HepG2 (cell line): ENCODE measurements around the gene ABCG4. TPM values are rescaled to one million over a fixed set of nuclear protein-coding genes. Genes with fewer than 3 reads are reported as not detected.

Experiments
- ASH2L ChIP-seq: fragments of 300-600, 200-600 bp; sonication (generic); IDR thresholded peaks from 2 replicates; pipeline ENCODE4 v1.7.0; 2017; ENCODE audit warnings: low read depth, mild to moderate bottlenecking, moderate library complexity, mixed read lengths, low read length; ENCODE audit not compliant: insufficient read length
- ATF7-NPFF ChIP-seq: sonication (generic); formaldehyde crosslinking; IDR thresholded peaks from 2 replicates; pipeline ENCODE4 v1.8.1; 2023; ENCODE audit warnings: mild to moderate bottlenecking, low read depth, missing genetic modification reagents, moderate library complexity
- ERF ChIP-seq: IDR thresholded peaks from 2 replicates; pipeline ENCODE4 v1.6.1; 2018; ENCODE audit warnings: missing biosample characterization, missing genetic modification reagents
- MIXL1 ChIP-seq: IDR thresholded peaks from 2 replicates; pipeline ENCODE4 v1.6.1; 2016
- NFAT5 ChIP-seq: sonication (generic); formaldehyde crosslinking; IDR thresholded peaks from 2 replicates; pipeline ENCODE4 v1.4.0; 2020; ENCODE audit warnings: missing genetic modification reagents
- PHF20 ChIP-seq: sonication (generic); formaldehyde crosslinking; IDR thresholded peaks from 2 replicates; pipeline ENCODE4 v1.5.0; 2020; ENCODE audit warnings: mild to moderate bottlenecking, missing genetic modification reagents
- PRDM10 ChIP-seq: sonication (generic); formaldehyde crosslinking; IDR thresholded peaks from 2 replicates; pipeline ENCODE4 v1.4.0; 2020; ENCODE audit warnings: low read depth, missing genetic modification reagents
- RFX3 ChIP-seq: IDR thresholded peaks from 2 replicates; pipeline ENCODE4 v1.6.1; 2016; ENCODE audit warnings: missing biosample characterization, missing genetic modification reagents
- SALL1 ChIP-seq: sonication (generic); formaldehyde crosslinking; IDR thresholded peaks from 2 replicates; pipeline ENCODE4 v1.8.0; 2022; ENCODE audit warnings: mild to moderate bottlenecking, missing genetic modification reagents
- SPEN ChIP-seq: sonication (generic); formaldehyde crosslinking; IDR thresholded peaks from 2 replicates; pipeline ENCODE4 v1.5.1; 2020; ENCODE audit warnings: low read depth, mild to moderate bottlenecking, missing genetic modification reagents
- SRSF4 ChIP-seq: fragments of 200-400 bp; formaldehyde crosslinking; IDR thresholded peaks from one replicate; pipeline ENCODE4 v1.6.1; 2018; ENCODE audit warnings: mild to moderate bottlenecking, low read depth, low read length, moderate library complexity; ENCODE audit not compliant: poor library complexity, severe bottlenecking
- TFDP1 ChIP-seq: IDR thresholded peaks from 2 replicates; pipeline ENCODE4 v1.6.1; 2016; ENCODE audit warnings: missing compliant biosample characterization, missing genetic modification reagents, borderline replicate concordance
- TP53 ChIP-seq: sonication (generic); formaldehyde crosslinking; conservative IDR thresholded peaks from 2 replicates; pipeline ENCODE4 v1.4.0; 2020; ENCODE audit warnings: missing genetic modification reagents
- ZBTB38 ChIP-seq: sonication (generic); formaldehyde crosslinking; IDR thresholded peaks from 2 replicates; pipeline ENCODE4 v1.5.1; 2020; ENCODE audit warnings: mild to moderate bottlenecking, missing genetic modification reagents
- ZNF367 ChIP-seq: sonication (generic); formaldehyde crosslinking; IDR thresholded peaks from 2 replicates; pipeline ENCODE4 v1.4.0; 2020; ENCODE audit warnings: missing genetic modification reagents, borderline replicate concordance
- ZNF720 ChIP-seq: sonication (generic); formaldehyde crosslinking; IDR thresholded peaks from 2 replicates; pipeline ENCODE4 v1.4.0; 2020; ENCODE audit warnings: missing genetic modification reagents
- ZSCAN5A ChIP-seq: sonication (generic); formaldehyde crosslinking; IDR thresholded peaks from 2 replicates; pipeline ENCODE4 v1.8.0; 2022; ENCODE audit warnings: mild to moderate bottlenecking, missing genetic modification reagents, borderline replicate concordance
- polyA plus RNA-seq, 8 experiments: library from polyadenylated mRNA; depleted of rRNA in 3 of 8; stranded (reverse) in 7 of 8; unstranded in 1 of 8; fragments of >200 nt; fragmentation: Illumina TruSeq in 4 of 8; extraction: Trizol in 4 of 8; gene quantifications; 2 replicates each; pipeline versions ENCODE4 v1.2.1 to v1.2.3, GENCODE V29; 2011 to 2016; ENCODE audit warnings: low read depth in 4 of 8, missing spikeins in 1 of 8, mixed read lengths in 1 of 8; ENCODE audit not compliant: insufficient read depth in 1 of 8
- total RNA-seq, 5 experiments: library from RNA; depleted of rRNA; stranded (reverse); fragments of >200 nt; fragmentation: Illumina TruSeq; extraction: Trizol; gene quantifications; 2 replicates each; pipeline ENCODE4 v1.2.3, GENCODE V29; 2016; ENCODE audit warnings: low read depth in 1 of 5

ABCG4 gene
- total and polyA plus RNA-seq, 2 of the 13 experiments (the other 11 are each of a cell fraction or from before 2014, with no cell fraction given): not detected

DNA sequence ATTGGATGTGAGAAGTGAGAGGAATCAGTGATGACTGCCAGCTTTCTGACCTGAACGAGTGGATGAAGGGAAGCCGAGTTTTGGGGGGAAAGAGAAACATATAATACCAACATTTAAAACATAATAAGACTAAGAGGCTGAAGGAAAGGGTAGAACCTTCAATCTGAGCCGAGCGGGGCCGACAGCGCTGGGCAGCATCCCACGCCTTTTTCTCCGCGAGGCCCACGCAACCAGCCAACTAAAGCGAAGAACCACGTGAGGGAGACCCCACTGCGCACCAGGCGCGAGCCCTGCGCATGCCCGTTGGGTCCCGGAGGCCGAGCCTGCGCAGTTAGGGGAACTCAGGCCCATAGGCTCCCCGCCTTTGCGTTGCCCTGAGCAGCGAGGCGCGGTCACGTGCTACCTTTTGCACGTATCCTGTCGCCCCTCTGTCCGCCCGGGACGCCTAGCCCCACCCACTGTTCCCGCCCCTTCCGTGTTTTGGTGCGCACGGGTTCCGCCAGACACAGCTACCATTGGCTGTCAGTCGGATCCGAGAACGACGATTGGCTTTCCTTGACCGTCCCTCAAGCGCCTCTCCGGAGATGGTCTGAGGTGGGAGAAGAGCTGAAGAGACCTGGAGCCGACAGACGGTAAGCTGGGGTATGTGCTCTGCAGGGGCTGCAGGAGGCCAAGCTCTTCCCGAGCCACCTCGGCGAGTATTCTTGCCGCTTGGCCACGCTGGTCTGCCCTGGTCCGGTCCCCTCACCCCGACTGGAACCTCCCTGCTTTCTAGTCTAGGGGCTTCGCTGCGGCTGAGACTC, 27.6 kb upstream of the ABCG4 start, which contains the start of gene HINFP (continued):
- TF ChIP-seq NFAT5 (CRISPR knock-in tag) (0 out of 2 replicates have a peak, but pooled peaks have one; percentile 60), ZSCAN5A (CRISPR knock-in tag) (peak; percentile 62; the same call in 1 of the 2 replicates), ZBTB38 (peak; percentile 74; the same call in 1 of the 2 replicates), SPEN (CRISPR knock-in tag) (peak; percentile 70), TFDP1 (CRISPR knock-in tag) (peak; percentile 91; the same call in 1 of the 2 replicates), ATF7-NPFF (peak; percentile 82; the same call in 1 of the 2 replicates), ASH2L (peak; percentile 40), ZNF367 (CRISPR knock-in tag) (0 out of 2 replicates have a peak, but pooled peaks have one; percentile 45), ZNF720 (no peak), PHF20 (peak; percentile 73), MIXL1 (peak; percentile 65), TP53 (CRISPR knock-in tag) (no peak), PRDM10 (no peak; the same call in 1 of the 2 replicates), SALL1 (peak; percentile 76; the same call in 1 of the 2 replicates), ERF (peak; percentile 13), SRSF4 (no peak), RFX3 (CRISPR knock-in tag) (peak; percentile 50; the same call in 1 of the 2 replicates)
